Stimulated activated naive CD8-positive, alpha-beta T cell treated with anti-CD3 and anti-CD28 coated beads, Interleukin-15, Interleukin-2, amounts not matched to agents 100 ng/mL and 50 ng/mL, for 24 hours (primary cell): ENCODE data around the gene QPRT.
"Not testable (repeated sequence)": the region's sequence is repeated elsewhere in the genome, so short reads cannot be mapped to it uniquely, and the experiment has no call there.

Source experiments
- H3K27ac Mint-ChIP-seq: one replicate; pipeline ENCODE4 v1.8.0; 2021; ENCODE audit warnings: mild to moderate bottlenecking, mixed read lengths
- H3K27me3 Mint-ChIP-seq: one replicate; pipeline ENCODE4 v1.8.0; 2021; ENCODE audit warnings: mixed read lengths
- H3K36me3 Mint-ChIP-seq: one replicate; pipeline ENCODE4 v1.8.0; 2021; ENCODE audit warnings: low read depth, mixed read lengths
- H3K4me1 Mint-ChIP-seq: one replicate; pipeline ENCODE4 v1.8.0; 2021; ENCODE audit warnings: low read depth, mixed read lengths
- H3K4me3 Mint-ChIP-seq: one replicate; pipeline ENCODE4 v1.8.0; 2021; ENCODE audit warnings: mild to moderate bottlenecking, mixed read lengths
- H3K9me3 Mint-ChIP-seq: one replicate; pipeline ENCODE4 v1.8.0; 2021; ENCODE audit warnings: mixed read lengths

Gene QPRT

GRCh38 chr16:29714972-29715371 lies 36.0 kb downstream of the QPRT start:
- Mint-ChIP-seq H3K27ac (no peak overlapping the region), H3K36me3 (no peaks in the 10 kb centered on the region), H3K27me3 (no peaks in the 10 kb centered on the region), H3K9me3 (no peaks in the 10 kb centered on the region), H3K4me3 (no peak overlapping the region), H3K4me1 (peaks cover 15% of the 10 kb centered on the region)

DNA sequence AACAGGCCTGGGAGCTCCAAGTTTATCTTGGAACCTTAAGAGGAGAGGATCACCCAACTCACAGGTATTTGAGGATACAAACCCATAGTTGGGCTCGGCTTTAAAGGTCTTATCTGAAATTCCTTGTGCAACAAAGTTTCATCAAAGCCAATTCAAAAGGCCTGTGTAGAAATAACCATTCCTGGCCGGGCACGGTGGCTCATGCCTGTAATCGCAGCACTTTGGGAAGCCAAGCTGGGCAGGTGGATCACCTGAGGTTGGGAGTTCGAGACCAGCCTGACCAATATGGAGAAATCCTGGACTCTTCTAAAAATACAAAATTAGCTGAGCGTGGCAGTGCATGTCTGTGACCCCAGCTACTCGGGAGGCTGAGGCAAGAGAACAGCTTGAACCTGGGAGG lies 38.1 kb downstream of the QPRT start:
- no peaks in the 10 kb centered on the region for H3K9me3 Mint-ChIP-seq
- H3K27me3 Mint-ChIP-seq = no peaks in the 10 kb centered on the region
- no peak overlapping the region for H3K27ac Mint-ChIP-seq
- peaks cover 14% of the 10 kb centered on the region for H3K4me1 Mint-ChIP-seq
- no peaks in the 10 kb centered on the region for H3K36me3 Mint-ChIP-seq
- no peak overlapping the region for H3K4me3 Mint-ChIP-seq

- H3K9me3 Mint-ChIP-seq = no peaks in the 10 kb centered on the region
- H3K27me3 Mint-ChIP-seq = no peaks in the 10 kb centered on the region
- H3K4me1 Mint-ChIP-seq = peaks cover 21% of the 10 kb centered on the region
- H3K4me3 Mint-ChIP-seq = no peak overlapping the region
- no peak overlapping the region for H3K27ac Mint-ChIP-seq
- no peaks in the 10 kb centered on the region for H3K36me3 Mint-ChIP-seq
Observed at GRCh38 chr16:29719063-29719462, 40.1 kb downstream of the QPRT start.

DNA sequence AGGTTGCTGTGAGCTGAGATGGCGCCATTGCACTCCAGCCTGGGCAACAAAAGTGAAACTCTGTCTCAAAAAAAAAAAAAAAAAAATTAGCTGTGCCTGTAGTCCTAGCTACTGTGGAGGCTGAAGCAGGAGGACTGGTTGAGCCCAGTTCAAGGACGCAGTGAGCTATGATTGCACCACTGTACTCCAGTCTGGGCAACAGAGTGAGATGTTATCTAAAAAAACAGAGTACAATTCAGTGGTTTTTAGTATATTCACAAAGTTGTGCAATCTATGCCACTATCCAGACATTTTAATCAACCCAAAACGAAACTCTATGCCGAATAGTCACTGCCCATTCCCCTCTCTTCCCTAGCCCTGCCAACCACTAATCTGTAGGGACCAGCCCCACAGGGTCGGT lies 41.7 kb downstream of the QPRT start:
- peaks cover 28% of the 10 kb centered on the region for H3K4me1 Mint-ChIP-seq
- no peaks in the 10 kb centered on the region for H3K27me3 Mint-ChIP-seq
- H3K36me3 Mint-ChIP-seq = no peaks in the 10 kb centered on the region
- no peak overlapping the region for H3K27ac Mint-ChIP-seq
- no peaks in the 10 kb centered on the region for H3K9me3 Mint-ChIP-seq
- H3K4me3 Mint-ChIP-seq = no peak overlapping the region

DNA sequence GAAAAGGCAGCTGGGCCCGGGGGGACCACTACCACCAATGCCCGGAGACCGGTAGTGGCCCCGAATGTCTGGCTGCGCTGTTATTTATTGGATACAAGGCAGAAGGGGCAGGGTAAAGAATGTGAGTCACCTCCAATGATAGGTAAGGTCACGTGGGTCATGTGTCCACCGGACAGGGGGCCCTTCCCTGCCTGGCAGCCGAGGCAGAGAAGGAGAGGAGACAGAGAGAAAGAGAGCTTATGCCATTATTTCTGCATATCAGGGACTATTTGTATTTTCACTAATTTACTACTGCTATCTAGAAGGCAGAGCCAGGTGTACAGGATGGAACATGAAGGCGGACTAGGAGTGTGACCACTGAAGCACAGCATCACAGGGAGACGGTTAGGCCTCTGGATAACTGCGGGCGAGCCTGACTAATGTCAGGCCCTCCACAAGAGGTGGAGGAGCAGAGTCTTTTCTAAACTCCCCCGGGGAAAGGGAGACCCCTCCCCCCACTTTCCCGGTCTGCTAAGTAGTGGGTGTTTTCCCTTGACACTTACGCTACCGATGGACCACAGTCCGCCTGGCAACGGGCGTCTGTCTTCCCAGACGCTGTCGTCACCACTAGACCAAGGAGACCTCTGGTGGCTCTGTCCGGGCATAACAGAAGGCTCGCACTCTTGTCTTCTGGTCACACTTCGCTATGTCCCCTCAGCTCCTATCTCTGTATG lies 42.3 kb downstream of the QPRT start:
- peaks cover 28% of the 10 kb centered on the region for H3K4me1 Mint-ChIP-seq
- not testable (repeated sequence) for H3K4me3 Mint-ChIP-seq, H3K27ac Mint-ChIP-seq, H3K36me3 Mint-ChIP-seq, H3K27me3 Mint-ChIP-seq, H3K9me3 Mint-ChIP-seq

DNA sequence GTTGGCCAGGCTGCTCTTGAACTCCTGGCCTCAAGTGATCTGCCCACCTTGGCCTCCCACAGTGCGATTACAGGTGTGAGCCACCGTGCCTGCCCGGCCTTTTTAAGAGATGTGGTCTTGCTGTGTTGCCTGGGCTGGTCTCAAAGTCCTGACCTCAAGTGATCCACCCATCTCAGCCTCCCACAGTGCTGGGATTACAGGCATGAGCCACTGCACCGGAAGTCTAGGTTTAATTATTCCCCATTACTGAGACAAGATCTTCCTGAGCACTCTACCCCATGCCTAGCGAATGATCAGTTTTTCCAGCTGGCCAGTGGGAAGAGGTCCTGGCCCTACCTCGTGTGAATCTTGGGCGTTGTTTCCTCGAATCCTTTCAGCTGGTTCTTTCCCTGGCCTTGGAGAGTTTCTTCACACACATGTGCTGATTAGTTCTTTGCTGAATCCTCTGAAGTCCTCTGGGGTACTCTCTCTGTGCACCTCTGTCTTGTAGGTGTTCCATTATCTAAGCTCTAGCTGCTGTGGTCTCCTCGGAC lies 47.9 kb downstream of the QPRT start:
- Mint-ChIP-seq H3K27ac (no peak overlapping the region), H3K9me3 (no peaks in the 10 kb centered on the region), H3K4me3 (no peak overlapping the region), H3K4me1 (peaks cover 32% of the 10 kb centered on the region), H3K36me3 (no peaks in the 10 kb centered on the region), H3K27me3 (no peaks in the 10 kb centered on the region)

GRCh38 chr16:29727452-29727851 lies 48.5 kb downstream of the QPRT start:
- H3K27ac Mint-ChIP-seq = no peak overlapping the region
- H3K9me3 Mint-ChIP-seq = no peaks in the 10 kb centered on the region
- H3K27me3 Mint-ChIP-seq = no peaks in the 10 kb centered on the region
- peaks cover 3% of the 10 kb centered on the region for H3K36me3 Mint-ChIP-seq
- no peak overlapping the region for H3K4me3 Mint-ChIP-seq
- H3K4me1 Mint-ChIP-seq = peaks cover 37% of the 10 kb centered on the region

DNA sequence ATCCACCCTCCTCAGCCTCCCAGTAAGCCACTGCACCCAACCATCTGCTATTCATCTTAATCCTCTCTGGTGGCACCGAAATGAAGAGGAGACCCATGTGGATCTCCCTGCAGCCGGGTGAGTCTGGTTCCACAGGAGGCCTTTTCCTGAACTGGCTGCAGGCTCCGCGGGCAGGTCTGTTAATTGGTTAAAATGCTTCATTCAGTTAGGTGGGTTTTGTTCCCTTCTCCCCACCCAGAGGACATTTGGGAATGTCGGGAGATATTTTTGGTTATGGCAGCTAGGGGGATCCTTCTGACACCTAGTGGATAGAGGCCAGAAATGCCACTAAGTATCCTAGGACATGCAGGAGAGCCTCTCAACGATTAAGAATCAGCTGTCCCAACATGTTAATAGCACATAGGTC lies 50.1 kb downstream of the QPRT start:
- H3K4me3 Mint-ChIP-seq = no peak overlapping the region
- H3K9me3 Mint-ChIP-seq = no peaks in the 10 kb centered on the region
- no peak overlapping the region for H3K27ac Mint-ChIP-seq
- H3K36me3 Mint-ChIP-seq = peaks cover 4% of the 10 kb centered on the region
- peaks cover 42% of the 10 kb centered on the region for H3K4me1 Mint-ChIP-seq
- H3K27me3 Mint-ChIP-seq = no peaks in the 10 kb centered on the region

DNA sequence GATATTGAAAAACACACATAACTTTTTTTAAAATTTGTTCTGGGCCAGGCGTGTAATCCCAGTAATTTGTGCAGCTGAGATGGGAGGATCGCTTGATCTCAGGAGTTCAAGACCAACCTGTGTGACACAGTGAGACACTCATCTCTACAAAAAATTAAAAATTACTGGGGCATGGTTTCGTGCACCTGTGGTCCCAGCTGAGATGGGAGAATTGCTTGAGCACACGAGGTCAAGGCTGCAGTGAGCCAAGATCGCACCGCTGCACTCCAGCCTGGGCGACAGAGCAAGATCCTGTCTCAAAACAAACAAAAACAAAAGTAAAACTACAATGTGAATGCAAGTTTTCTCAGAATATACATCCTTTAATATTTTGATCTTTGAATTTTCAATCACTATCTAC lies 51.7 kb downstream of the QPRT start:
- H3K36me3 Mint-ChIP-seq = peaks cover 4% of the 10 kb centered on the region
- H3K4me3 Mint-ChIP-seq = no peak overlapping the region
- no peaks in the 10 kb centered on the region for H3K9me3 Mint-ChIP-seq
- H3K4me1 Mint-ChIP-seq = peaks cover 43% of the 10 kb centered on the region
- H3K27ac Mint-ChIP-seq = no peak overlapping the region
- H3K27me3 Mint-ChIP-seq = no peaks in the 10 kb centered on the region

GRCh38 chr16:29731768-29732601 lies 53.0 kb downstream of the QPRT start:
- not testable (repeated sequence) for H3K27me3 Mint-ChIP-seq, H3K36me3 Mint-ChIP-seq, H3K9me3 Mint-ChIP-seq
- peak overlapping the region; percentile 54 for H3K4me3 Mint-ChIP-seq
- peak overlapping the region; percentile 91 for H3K27ac Mint-ChIP-seq
- H3K4me1 Mint-ChIP-seq = peaks cover 53% of the 10 kb centered on the region

- Mint-ChIP-seq H3K27me3 (no peaks in the 10 kb centered on the region), H3K9me3 (no peaks in the 10 kb centered on the region), H3K36me3 (peaks cover 4% of the 10 kb centered on the region), H3K27ac (no peak overlapping the region), H3K4me1 (peaks cover 73% of the 10 kb centered on the region), H3K4me3 (no peak overlapping the region)
Observed at GRCh38 chr16:29734786-29735185, 55.8 kb downstream of the QPRT start.

DNA sequence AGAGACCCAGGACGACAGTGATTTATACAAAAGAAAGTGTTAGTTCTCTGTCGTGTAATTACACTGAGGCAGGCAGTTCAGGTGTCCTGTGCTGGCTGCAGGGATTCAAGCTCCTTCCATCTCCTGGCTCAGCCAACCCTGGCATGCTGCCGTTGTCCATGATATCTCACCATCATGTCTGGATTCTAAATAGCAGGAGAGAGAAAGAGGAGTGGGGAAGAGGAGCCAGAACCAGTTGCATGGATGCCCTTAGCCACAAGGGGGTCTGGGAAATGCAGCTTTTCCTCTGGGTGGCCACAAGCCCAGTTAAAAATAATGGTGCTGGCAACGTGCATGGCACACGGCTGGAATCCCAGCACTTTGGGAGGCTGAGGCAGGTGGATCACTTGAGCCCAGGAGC lies 57.1 kb downstream of the QPRT start:
- no peak overlapping the region for H3K27ac Mint-ChIP-seq
- no peak overlapping the region for H3K4me3 Mint-ChIP-seq
- H3K36me3 Mint-ChIP-seq = peaks cover 4% of the 10 kb centered on the region
- H3K27me3 Mint-ChIP-seq = no peaks in the 10 kb centered on the region
- H3K9me3 Mint-ChIP-seq = no peaks in the 10 kb centered on the region
- H3K4me1 Mint-ChIP-seq = peaks cover 78% of the 10 kb centered on the region

GRCh38 chr16:29736764-29737163 lies 57.8 kb downstream of the QPRT start:
- H3K27ac Mint-ChIP-seq = no peak overlapping the region
- no peak overlapping the region for H3K4me3 Mint-ChIP-seq
- H3K4me1 Mint-ChIP-seq = peaks cover 81% of the 10 kb centered on the region
- no peaks in the 10 kb centered on the region for H3K27me3 Mint-ChIP-seq
- peaks cover 4% of the 10 kb centered on the region for H3K36me3 Mint-ChIP-seq
- no peaks in the 10 kb centered on the region for H3K9me3 Mint-ChIP-seq

DNA sequence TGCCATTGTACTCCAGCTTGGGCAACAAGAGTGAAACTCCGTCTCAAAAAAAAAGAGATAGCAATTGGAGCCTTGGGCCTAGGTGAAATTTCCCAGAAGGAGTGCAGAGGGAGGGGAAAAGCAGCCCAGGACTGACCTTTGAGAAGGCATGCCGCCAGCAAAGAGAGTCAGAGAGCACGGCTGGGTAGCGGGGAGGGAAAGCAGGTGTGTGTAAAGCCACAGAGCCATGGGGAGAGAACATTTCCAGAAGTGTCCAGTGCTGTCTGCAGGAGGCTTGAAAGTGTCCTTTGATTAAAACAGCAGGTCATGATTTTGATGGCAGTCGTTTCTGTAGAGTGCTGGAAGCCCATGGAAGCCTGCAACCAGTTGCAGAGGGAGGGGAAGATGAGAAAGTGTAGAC lies 58.7 kb downstream of the QPRT start:
- peaks cover 5% of the 10 kb centered on the region for H3K36me3 Mint-ChIP-seq
- peaks cover 81% of the 10 kb centered on the region for H3K4me1 Mint-ChIP-seq
- H3K27ac Mint-ChIP-seq = no peak overlapping the region
- H3K9me3 Mint-ChIP-seq = no peaks in the 10 kb centered on the region
- H3K4me3 Mint-ChIP-seq = no peak overlapping the region
- H3K27me3 Mint-ChIP-seq = no peaks in the 10 kb centered on the region

DNA sequence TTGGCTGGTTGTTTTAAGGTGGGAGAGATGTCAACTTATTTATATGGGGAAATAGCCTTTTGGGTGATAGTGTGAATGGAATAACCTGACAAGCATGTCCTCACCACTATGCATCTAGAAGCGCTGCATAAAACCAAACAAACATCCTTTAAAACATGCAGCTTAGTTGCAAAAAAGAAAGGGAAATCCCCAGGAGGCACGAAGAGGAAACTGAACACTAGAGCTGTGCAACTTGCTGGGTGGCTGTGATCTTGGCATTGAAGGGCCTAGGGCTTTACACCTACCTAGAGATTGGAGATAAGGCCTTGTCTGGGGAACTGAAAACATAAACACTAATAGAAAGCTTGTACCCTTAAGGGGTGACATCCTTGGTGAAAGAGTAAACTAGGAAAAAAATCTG lies 59.5 kb downstream of the QPRT start:
- Mint-ChIP-seq H3K9me3 (no peaks in the 10 kb centered on the region), H3K27ac (peak overlapping the region; percentile 8), H3K4me3 (no peak overlapping the region), H3K36me3 (peaks cover 13% of the 10 kb centered on the region), H3K4me1 (peaks cover 81% of the 10 kb centered on the region), H3K27me3 (no peaks in the 10 kb centered on the region)
